ENCODE results near the gene FN1. TPM values are rescaled to one million over a fixed set of nuclear protein-coding genes. Genes with fewer than 3 reads are reported as not detected.
A peak's percentile ranks its signal among the peaks of the same experiment; 100 is the strongest.

Gene FN1
- total RNA-seq, 6 donors from 2014 or later: 310 to 1,686 (median 1,133) TPM

DNA sequence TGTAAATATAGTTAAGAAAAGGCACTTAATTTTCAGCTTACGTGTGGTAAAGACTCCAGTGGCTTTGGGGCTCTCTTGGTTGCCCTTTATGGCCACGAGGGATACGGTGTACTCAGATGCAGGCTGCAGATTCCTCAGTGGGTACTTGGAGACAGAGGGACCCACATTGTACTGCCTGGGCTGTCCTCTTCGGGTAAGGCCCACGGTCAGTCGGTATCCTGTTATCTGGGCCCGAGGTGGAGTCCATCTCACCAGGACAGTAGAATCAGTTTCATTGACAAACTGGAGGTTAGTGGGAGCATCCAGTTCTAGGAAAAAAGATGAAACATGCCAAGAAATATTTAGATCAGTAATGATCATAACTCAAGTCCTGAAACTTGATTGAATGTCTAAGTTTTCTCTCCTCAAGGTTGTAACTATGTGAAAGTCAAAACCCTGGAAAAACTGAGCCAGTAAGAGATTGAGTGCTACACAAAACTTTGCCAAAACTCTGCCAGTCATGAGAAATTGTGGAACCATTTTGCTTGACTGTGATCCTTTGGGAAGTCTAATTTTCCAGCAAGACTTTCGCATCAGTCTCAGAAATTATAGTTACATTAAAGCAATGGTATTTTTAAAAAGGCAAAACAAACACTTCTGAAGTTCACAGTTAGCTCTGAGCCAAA, 31.4 kb downstream of the FN1 start:
- no peaks in the 10 kb centered on the region for H3K27me3 ChIP-seq
- H3K4me1 ChIP-seq: no peaks in the 10 kb centered on the region
- 89 to 94% methylated on average over 8 of the region's 8 CpGs for WGBS, 2 donors
- TF ChIP-seq POLR2A (IDR thresholded peaks at IDR 0.05) (no peak), EP300 (IDR thresholded peaks at IDR 0.05) (no peak), CTCF (IDR thresholded peaks at IDR 0.05) (no peak), POLR2AphosphoS5 (IDR thresholded peaks at IDR 0.05) (no peak)
- DNase-seq (no peak), ATAC-seq (ENCODE audit: low FRiP score in 2 of 2) (peak in 1 of 2 donors; percentile 46)
- no peak overlapping the region for H3K4me3 ChIP-seq
- H3K9me3 ChIP-seq: no peaks in the 10 kb centered on the region
- H3K27ac ChIP-seq: peak overlapping the region in 2 of 4 donors; percentile 17 to 36
- H3K36me3 ChIP-seq: peaks cover 3 to 46% (median 24%) of the 10 kb centered on the region in 4 donors

GRCh38 chr2:215403441-215404347, 32.2 kb downstream of the FN1 start:
- DNase-seq (no peak), ATAC-seq (ENCODE audit: low FRiP score in 2 of 2) (no peak)
- Histone ChIP-seq H3K9me3 (no peaks in the 10 kb centered on the region), H3K36me3 (peaks cover 3 to 45% (median 19%) of the 10 kb centered on the region in 4 donors), H3K27ac (no peak overlapping the region), H3K4me1 (no peaks in the 10 kb centered on the region), H3K27me3 (no peaks in the 10 kb centered on the region), H3K4me3 (no peak overlapping the region)
- 72 to 75% methylated on average over 10 of the region's 10 CpGs for WGBS, 2 donors
- no peak for TF ChIP-seq CTCF (IDR thresholded peaks at IDR 0.05)
- no peak for TF ChIP-seq POLR2AphosphoS5 (IDR thresholded peaks at IDR 0.05)
- TF ChIP-seq EP300 (IDR thresholded peaks at IDR 0.05): no peak
- TF ChIP-seq POLR2A (IDR thresholded peaks at IDR 0.05): no peak

- ATAC-seq (ENCODE audit: low FRiP score in 2 of 2) (peak in 1 of 2 donors; percentile 84), DNase-seq (no peak)
- Histone ChIP-seq H3K27ac (no peak overlapping the region), H3K27me3 (no peaks in the 10 kb centered on the region), H3K4me3 (no peak overlapping the region), H3K9me3 (no peaks in the 10 kb centered on the region), H3K36me3 (peaks cover 3 to 31% (median 10%) of the 10 kb centered on the region in 4 donors), H3K4me1 (peaks cover 0 to 12% (median 6%) of the 10 kb centered on the region in 4 donors)
- WGBS, 2 donors: 64 to 69% methylated on average over 3 of the region's 3 CpGs
- TF ChIP-seq CTCF (IDR thresholded peaks at IDR 0.05) (no peak), EP300 (IDR thresholded peaks at IDR 0.05) (no peak), POLR2A (IDR thresholded peaks at IDR 0.05) (no peak), POLR2AphosphoS5 (IDR thresholded peaks at IDR 0.05) (no peak)
Observed at GRCh38 chr2:215401896-215402379, 33.9 kb downstream of the FN1 start.

DNA sequence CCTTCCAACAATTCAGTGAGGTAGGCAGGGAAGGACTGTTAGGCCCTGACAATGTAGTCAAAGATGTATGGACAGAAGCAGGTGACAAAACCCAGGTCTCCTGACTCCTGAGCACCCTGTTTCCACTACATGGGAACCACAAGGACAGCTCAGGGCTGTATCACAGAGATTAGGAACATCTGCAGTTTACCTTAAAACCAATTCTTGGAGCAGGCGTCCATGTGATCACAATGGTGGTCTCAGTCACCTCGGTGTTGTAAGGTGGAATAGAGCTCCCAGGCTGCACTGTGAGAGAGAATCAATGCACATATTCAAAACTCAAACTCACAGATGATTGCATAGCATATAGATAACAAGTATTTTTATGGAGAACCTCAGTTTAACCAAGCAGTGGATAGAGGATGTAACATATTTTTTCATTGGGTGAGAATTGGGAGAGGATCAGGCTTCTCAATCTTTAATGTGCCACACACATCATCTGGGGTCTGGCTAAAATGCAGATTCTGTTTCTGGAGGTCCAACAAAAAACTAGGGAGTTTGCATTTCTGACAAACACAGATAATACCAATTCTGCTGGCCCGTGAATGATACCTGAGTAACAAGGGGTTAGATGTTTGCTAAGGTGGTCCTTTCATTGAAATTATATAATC, 36.7 kb downstream of the FN1 start:
- Histone ChIP-seq H3K4me1 (peaks cover 0 to 14% (median 8%) of the 10 kb centered on the region in 4 donors), H3K4me3 (no peak overlapping the region), H3K9me3 (no peaks in the 10 kb centered on the region), H3K36me3 (peaks cover 3 to 27% (median 5%) of the 10 kb centered on the region in 4 donors), H3K27ac (no peak overlapping the region), H3K27me3 (no peaks in the 10 kb centered on the region)
- TF ChIP-seq CTCF (IDR thresholded peaks at IDR 0.05) (no peak), POLR2A (IDR thresholded peaks at IDR 0.05) (no peak), POLR2AphosphoS5 (IDR thresholded peaks at IDR 0.05) (no peak), EP300 (IDR thresholded peaks at IDR 0.05) (no peak)
- DNase-seq (no peak), ATAC-seq (ENCODE audit: low FRiP score in 2 of 2) (no peak)
- WGBS, 2 donors: 85 to 92% methylated on average over 3 of the region's 3 CpGs
